ENCODE results near the gene AP1M1.

Gene AP1M1

DNA sequence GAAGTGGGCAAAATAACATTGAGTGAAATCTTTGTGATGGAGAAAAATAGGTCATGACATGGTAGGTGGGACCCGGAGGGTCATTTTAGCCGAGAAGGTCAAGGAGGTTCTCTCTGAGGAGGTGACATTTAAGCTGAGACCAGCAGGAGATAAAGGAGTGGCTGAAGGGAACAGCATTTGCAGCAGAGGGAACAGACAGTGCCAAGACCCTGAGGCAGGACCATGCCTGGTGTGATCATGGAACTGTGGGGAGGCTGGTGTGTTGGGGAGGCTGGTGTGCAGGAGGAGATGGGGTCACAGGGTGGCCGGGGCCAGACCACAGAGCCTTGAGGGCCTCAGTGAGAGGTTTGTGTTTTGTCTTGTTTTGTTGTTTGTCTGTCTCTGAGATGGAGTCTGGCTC is 67.5 kb downstream of the AP1M1 start:
- no peak for TF ChIP-seq CTCF (IDR thresholded peaks at IDR 0.05; ENCODE audit: borderline replicate concordance, control extremely low read depth, extremely low read depth, insufficient read depth, missing control alignments)
- DNase-seq (ENCODE audit: low spot score) = no peak
- in situ Hi-C loops (cut with MboI; ENCODE audit: low sequenced_read_pairs, unreplicated experiment) = no loop called here

DNA sequence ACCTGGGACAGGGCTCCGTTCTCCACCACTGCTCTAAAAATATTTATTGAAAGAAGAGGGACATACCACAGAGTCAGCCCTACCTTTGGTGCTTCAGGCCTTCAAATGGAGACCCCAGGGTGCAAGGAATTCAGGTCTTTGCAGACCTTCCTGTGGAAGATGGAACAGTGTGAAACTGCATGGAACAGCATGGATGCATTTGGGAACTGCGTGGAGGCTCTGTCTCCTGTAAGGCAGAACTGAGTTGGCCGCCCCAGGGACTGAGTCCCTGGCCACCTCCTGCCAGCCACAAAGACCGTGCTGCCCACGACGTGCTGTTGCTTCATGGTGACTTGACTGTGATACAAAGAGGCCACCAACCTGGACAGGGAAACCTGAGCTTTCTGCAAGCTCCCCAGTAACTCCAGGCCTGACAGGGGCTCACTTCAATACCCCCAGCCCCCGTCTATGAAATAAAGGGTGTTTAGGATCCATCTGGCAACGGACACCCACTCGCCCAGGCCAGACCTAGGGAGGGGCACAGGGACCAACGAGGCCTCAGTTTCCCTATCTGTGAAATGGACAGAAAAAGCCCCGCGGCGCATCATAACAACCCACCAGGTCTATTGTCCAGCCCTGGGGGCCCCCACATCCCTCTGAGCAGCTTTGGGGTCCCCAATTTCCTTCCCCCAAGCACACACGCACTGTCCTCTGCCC is 68.3 kb downstream of the AP1M1 start:
- no peak for DNase-seq (ENCODE audit: low spot score)
- TF ChIP-seq CTCF (IDR thresholded peaks at IDR 0.05; ENCODE audit: borderline replicate concordance, control extremely low read depth, extremely low read depth, insufficient read depth, missing control alignments) = no peak
- in situ Hi-C loops (cut with MboI; ENCODE audit: low sequenced_read_pairs, unreplicated experiment) = no loop called here

DNA sequence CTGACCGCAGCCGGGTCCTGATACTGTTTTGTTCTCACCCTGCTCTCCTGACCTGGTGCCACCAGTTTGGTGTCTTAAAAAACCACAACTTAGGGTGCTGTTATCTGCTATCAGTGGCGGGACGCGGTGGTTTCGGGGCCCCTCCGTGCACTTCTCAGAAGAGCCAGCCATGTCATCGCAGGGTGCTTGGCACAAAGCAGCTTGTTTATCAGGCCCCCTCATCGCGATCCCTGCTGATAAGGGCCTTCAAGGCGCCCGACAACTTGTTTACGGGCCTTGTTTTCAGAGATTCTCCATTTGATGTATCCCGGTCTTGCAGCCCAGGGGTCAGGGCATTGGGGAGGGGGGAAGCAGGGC is 68.9 kb downstream of the AP1M1 start:
- no peak for TF ChIP-seq CTCF (IDR thresholded peaks at IDR 0.05; ENCODE audit: borderline replicate concordance, control extremely low read depth, extremely low read depth, insufficient read depth, missing control alignments)
- no peak for DNase-seq (ENCODE audit: low spot score)
- in situ Hi-C loops (cut with MboI; ENCODE audit: low sequenced_read_pairs, unreplicated experiment) = no loop called here

DNA sequence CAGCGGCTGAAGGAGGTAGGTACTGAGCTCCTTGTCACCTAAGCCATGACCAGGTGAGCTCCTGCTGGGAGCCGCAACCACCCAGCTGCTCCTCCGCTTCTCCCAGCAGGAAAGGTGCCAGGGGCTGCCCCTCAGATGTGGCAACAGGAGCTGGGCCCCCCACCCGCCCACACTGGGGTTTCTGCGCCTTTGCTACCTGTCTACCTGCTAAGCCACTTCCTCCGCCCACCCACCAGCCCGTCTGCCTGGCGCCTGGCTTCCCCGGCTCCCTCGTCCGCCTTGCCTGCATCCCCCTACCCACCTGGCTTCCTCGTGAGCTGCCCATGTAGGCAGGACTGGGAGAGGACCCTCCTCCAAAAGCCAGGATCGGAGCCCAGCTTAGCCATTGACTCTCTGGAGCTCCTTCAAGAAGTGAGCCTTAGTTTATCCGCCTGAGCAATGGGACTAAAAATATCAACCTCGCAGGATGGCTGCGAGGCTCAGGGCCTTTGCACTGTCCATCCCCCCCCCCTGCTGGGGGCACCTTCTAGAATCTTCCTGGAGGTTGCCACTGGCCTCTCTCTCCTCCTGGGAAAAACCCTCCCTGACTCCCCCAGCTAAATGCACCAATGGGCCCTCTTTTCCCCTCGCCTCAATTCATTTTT is 71.1 kb downstream of the AP1M1 start:
- TF ChIP-seq CTCF (IDR thresholded peaks at IDR 0.05; ENCODE audit: borderline replicate concordance, control extremely low read depth, extremely low read depth, insufficient read depth, missing control alignments) = no peak
- in situ Hi-C loops (cut with MboI; ENCODE audit: low sequenced_read_pairs, unreplicated experiment) = no loop called here
- no peak for DNase-seq (ENCODE audit: low spot score)

GRCh38 chr19:16272945-16273344 is 75.2 kb downstream of the AP1M1 start:
- TF ChIP-seq CTCF (IDR thresholded peaks at IDR 0.05; ENCODE audit: borderline replicate concordance, control extremely low read depth, extremely low read depth, insufficient read depth, missing control alignments) = no peak
- in situ Hi-C loops (cut with MboI; ENCODE audit: low sequenced_read_pairs, unreplicated experiment) = no loop called here
- no peak for DNase-seq (ENCODE audit: low spot score)

GRCh38 chr19:16274447-16274846 is 76.7 kb downstream of the AP1M1 start:
- no peak for TF ChIP-seq CTCF (IDR thresholded peaks at IDR 0.05; ENCODE audit: borderline replicate concordance, control extremely low read depth, extremely low read depth, insufficient read depth, missing control alignments)
- in situ Hi-C loops (cut with MboI; ENCODE audit: low sequenced_read_pairs, unreplicated experiment) = no loop called here
- DNase-seq (ENCODE audit: low spot score) = no peak
